HG02884 (cell line): ENCODE measurements around the gene RRP8.

Experiments
- ATAC-seq: cut with Tn5 transposase; IDR thresholded peaks from one replicate; pipeline ENCODE4 v1.9.1; 2021; ENCODE audit warnings: mild to moderate bottlenecking, moderate library complexity; ENCODE audit not compliant: unreplicated experiment

The RRP8 gene

GRCh38 chr11:6633422-6634408 is 30.3 kb upstream of the RRP8 start:
- ATAC-seq, result no peak

GRCh38 chr11:6632116-6633073 is 29.0 kb upstream of the RRP8 start:
- no peak for ATAC-seq

- no peak for ATAC-seq
These were observed 28.0 kb upstream of the RRP8 start for GRCh38 chr11:6631361-6631890.

- ATAC-seq, result no peak
These were observed 27.3 kb upstream of the RRP8 start for GRCh38 chr11:6630632-6631291.

- ATAC-seq, result no peak
These were observed 26.6 kb upstream of the RRP8 start for GRCh38 chr11:6629892-6630631.

GRCh38 chr11:6629573-6629891 is 26.1 kb upstream of the RRP8 start:
- ATAC-seq, result no peak

GRCh38 chr11:6628526-6628925 is 25.1 kb upstream of the RRP8 start:
- ATAC-seq, result no peak

- peak; percentile 64 for ATAC-seq
These were observed 24.4 kb upstream of the RRP8 start for GRCh38 chr11:6627762-6628241.

- ATAC-seq, result no peak
These were observed 23.8 kb upstream of the RRP8 start for GRCh38 chr11:6626971-6627761.

- no peak for ATAC-seq
These were observed 22.5 kb upstream of the RRP8 start for GRCh38 chr11:6625832-6626420.

- no peak for ATAC-seq
These were observed 21.9 kb upstream of the RRP8 start for GRCh38 chr11:6625156-6625831.

- no peak for ATAC-seq
These were observed 20.3 kb upstream of the RRP8 start for GRCh38 chr11:6623391-6624363.

GRCh38 chr11:6622261-6623171 is 19.1 kb upstream of the RRP8 start:
- no peak for ATAC-seq

GRCh38 chr11:6621711-6622211 is 18.3 kb upstream of the RRP8 start:
- no peak for ATAC-seq

GRCh38 chr11:6620636-6621035 is 17.2 kb upstream of the RRP8 start:
- ATAC-seq, result no peak
